ENCODE results near the gene CD2. TPM values are rescaled to one million over a fixed set of nuclear protein-coding genes. Genes with fewer than 3 reads are reported as not detected.

CD2 gene
- total and polyA plus RNA-seq, 7 experiments from 2014 or later: 105 to 307 (median 186) TPM

DNA sequence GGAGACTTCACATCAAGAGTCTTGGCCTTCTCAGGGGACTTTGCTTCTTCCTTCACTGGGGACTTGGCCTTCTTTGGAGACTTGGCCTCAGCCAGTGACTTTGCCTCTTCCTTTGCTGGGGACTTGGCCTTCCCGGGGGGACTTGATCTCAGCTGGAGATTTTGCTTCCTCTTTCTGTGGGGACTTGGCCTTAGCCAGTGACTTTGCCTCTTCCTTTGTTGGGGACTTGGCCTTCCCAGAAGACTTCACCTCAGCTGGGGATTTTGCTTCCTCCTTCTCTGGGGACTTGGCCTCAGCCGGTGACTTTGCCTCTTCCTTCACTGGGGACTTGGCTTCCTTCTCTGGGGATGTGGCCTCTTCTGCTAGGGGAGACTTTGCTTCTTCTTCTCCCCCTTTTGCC, 13.5 kb upstream of the CD2 start:
- no peak for DNase-seq
- Histone ChIP-seq H3K4me3 (ENCODE audit: low read length) (no peak overlapping the region), H3K27me3 (ENCODE audit: control insufficient read depth in 2 of 2, insufficient read depth in 2 of 2, low read length in 2 of 2) (no peaks in the 10 kb centered on the region), H3K36me3 (ENCODE audit: control insufficient read depth in 2 of 3, insufficient read depth in 3 of 3, low read length in 3 of 3) (no peaks in the 10 kb centered on the region), H3K9me3 (ENCODE audit: control insufficient read depth in 2 of 3, low read length in 3 of 3) (peaks cover 0 to 37% (median 17%) of the 10 kb centered on the region in 3 experiments), H3K27ac (ENCODE audit: low read depth, low read length) (no peak overlapping the region), H3K4me1 (ENCODE audit: control insufficient read depth in 2 of 2, insufficient read depth in 2 of 2, low read length in 2 of 2) (peaks cover 26 to 44% of the 10 kb centered on the region in 2 donors)
- no peaks in the 10 kb centered on the region for H3K27me3 Mint-ChIP-seq
- H3K36me3 Mint-ChIP-seq: peaks cover 11 to 46% (median 22%) of the 10 kb centered on the region in 5 donors
- peak overlapping the region; percentile 48 to 100 (median 97) for H3K27ac Mint-ChIP-seq
- intact Hi-C loops (cut with micrococcal nuclease): no loop called here
- ATAC-seq: no peak
- CTCF ChIA-PET: interaction anchor here (1.2 to 4.8 kb wide), 4 partner anchors 10 to 75 kb away, joined by 3 to 117 read pairs (median 32); no protein-coding TSS in a partner anchor
- peaks cover 6 to 40% (median 30%) of the 10 kb centered on the region in 11 donors for H3K9me3 Mint-ChIP-seq
- POLR2A ChIA-PET: interaction anchor here (1.4 to 7.2 kb wide), 4 partner anchors 11 to 76 kb away, joined by 4 to 163 read pairs (median 40); partner anchors contain the start of gene CD2
- H3K4me3 Mint-ChIP-seq: peak overlapping the region in 6 of 10 donors; percentile 15 to 87 (median 34)
- H3K4me1 Mint-ChIP-seq: peaks cover 39 to 52% (median 46%) of the 10 kb centered on the region in 7 donors

DNA sequence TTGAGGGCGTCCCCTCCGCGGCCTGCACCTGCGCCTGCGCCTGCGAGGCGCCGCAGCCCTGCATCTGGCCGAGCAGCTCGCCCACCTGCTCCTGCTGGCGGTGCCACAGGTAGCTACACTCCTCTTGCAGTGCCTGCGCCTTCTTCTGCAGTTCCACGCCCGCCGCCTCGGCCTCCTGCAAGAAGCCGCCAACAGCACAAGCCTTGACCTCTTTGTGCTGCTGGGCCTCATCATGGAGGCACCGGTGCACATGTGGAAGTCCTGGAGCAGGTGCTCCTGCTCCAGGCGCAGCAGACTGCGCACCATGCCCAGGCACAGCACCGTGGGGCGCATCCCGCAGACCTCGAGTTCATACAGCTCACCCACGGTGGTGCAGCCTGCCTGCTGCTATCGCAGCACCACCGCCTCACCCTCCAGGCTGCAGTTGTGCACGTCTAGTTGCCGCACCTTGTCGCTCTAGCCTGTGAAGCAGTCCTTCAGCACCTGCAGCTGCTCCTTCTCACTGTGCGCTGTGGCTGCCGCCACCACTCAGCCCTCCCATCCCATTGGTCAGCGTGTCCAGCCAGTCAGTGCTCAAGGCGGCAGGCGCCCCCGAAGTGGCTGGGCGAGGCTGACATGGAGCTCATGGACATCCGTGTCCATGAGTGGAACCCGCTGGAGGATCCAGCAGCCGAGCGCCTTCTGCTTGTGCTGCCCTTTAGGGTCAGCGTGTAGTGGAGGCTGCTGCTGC, 12.2 kb upstream of the CD2 start:
- Mint-ChIP-seq H3K27me3 (no peaks in the 10 kb centered on the region), H3K27ac (peak overlapping the region in 2 of 9 donors; percentile 36 to 44), H3K36me3 (peaks cover 15 to 56% (median 30%) of the 10 kb centered on the region in 5 donors), H3K4me3 (peak overlapping the region in 1 of 10 donors; percentile 29), H3K4me1 (peaks cover 36 to 46% (median 43%) of the 10 kb centered on the region in 7 donors), H3K9me3 (peaks cover 14 to 52% (median 40%) of the 10 kb centered on the region in 11 donors)
- no peak overlapping the region for H3K27ac ChIP-seq (ENCODE audit: low read depth, low read length)
- H3K4me1 ChIP-seq (ENCODE audit: control insufficient read depth in 2 of 2, insufficient read depth in 2 of 2, low read length in 2 of 2): peaks cover 26 to 42% of the 10 kb centered on the region in 2 donors
- peaks cover 0 to 49% (median 17%) of the 10 kb centered on the region in 3 experiments for H3K9me3 ChIP-seq (ENCODE audit: control insufficient read depth in 2 of 3, low read length in 3 of 3)
- ATAC-seq (no peak), DNase-seq (no peak)
- ChIA-PET POLR2A (interaction anchor here (0.5 to 7.2 kb wide), 6 partner anchors 10 to 74 kb away, joined by 3 to 163 read pairs (median 4); partner anchors contain the start of gene CD2), CTCF (interaction anchor here (1.2 to 2.0 kb wide), 2 partner anchors 9 to 23 kb away, joined by 3 to 5 read pairs; no protein-coding TSS in a partner anchor)
- H3K4me3 ChIP-seq (ENCODE audit: low read length): no peak overlapping the region
- intact Hi-C loops (cut with micrococcal nuclease): no loop called here
- H3K36me3 ChIP-seq (ENCODE audit: control insufficient read depth in 2 of 3, insufficient read depth in 3 of 3, low read length in 3 of 3): no peaks in the 10 kb centered on the region
- no peaks in the 10 kb centered on the region for H3K27me3 ChIP-seq (ENCODE audit: control insufficient read depth in 2 of 2, insufficient read depth in 2 of 2, low read length in 2 of 2)

DNA sequence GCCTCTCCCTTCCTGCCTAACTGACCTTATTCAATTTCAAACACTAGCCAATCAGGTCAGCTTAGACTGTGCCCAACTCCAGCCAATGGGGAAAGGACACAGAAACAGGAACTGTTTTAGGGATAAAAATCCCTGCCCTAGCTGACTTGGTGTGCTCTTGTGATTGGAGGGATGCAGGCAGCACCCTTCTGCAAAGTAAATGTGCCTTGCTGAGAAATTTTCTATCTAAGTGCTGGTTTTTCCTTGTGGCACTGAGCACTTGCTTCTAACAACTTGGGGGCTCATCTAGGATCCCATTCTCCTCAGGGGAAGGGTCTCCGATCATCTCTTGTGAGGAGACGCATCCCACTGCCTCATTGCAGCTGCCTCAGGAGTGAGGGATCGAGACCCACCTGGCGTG, 10.7 kb upstream of the CD2 start:
- ATAC-seq (no peak), DNase-seq (no peak)
- Mint-ChIP-seq H3K4me1 (peaks cover 21 to 31% (median 27%) of the 10 kb centered on the region in 7 donors), H3K36me3 (peaks cover 23 to 70% (median 37%) of the 10 kb centered on the region in 5 donors), H3K4me3 (peak overlapping the region in 1 of 10 donors; percentile 2), H3K9me3 (peaks cover 14 to 68% (median 53%) of the 10 kb centered on the region in 11 donors), H3K27ac (peak overlapping the region in 4 of 9 donors; percentile 17 to 81 (median 34)), H3K27me3 (no peaks in the 10 kb centered on the region)
- Histone ChIP-seq H3K36me3 (ENCODE audit: control insufficient read depth in 2 of 3, insufficient read depth in 3 of 3, low read length in 3 of 3) (no peaks in the 10 kb centered on the region), H3K4me3 (ENCODE audit: low read length) (no peak overlapping the region), H3K27me3 (ENCODE audit: control insufficient read depth in 2 of 2, insufficient read depth in 2 of 2, low read length in 2 of 2) (no peaks in the 10 kb centered on the region), H3K27ac (ENCODE audit: low read depth, low read length) (no peak overlapping the region), H3K9me3 (ENCODE audit: control insufficient read depth in 2 of 3, low read length in 3 of 3) (peaks cover 4 to 65% (median 26%) of the 10 kb centered on the region in 3 experiments), H3K4me1 (ENCODE audit: control insufficient read depth in 2 of 2, insufficient read depth in 2 of 2, low read length in 2 of 2) (peaks cover 14 to 26% of the 10 kb centered on the region in 2 donors)
- ChIA-PET CTCF (interaction anchor here (2.0 kb wide), 1 partner anchor 22 kb away, joined by 5 read pairs; no protein-coding TSS in a partner anchor), POLR2A (interaction anchor here (0.6 to 3.5 kb wide), 2 partner anchors 20 to 22 kb away, joined by 4 to 14 read pairs; no protein-coding TSS in a partner anchor)
- intact Hi-C loops (cut with micrococcal nuclease): no loop called here

DNA sequence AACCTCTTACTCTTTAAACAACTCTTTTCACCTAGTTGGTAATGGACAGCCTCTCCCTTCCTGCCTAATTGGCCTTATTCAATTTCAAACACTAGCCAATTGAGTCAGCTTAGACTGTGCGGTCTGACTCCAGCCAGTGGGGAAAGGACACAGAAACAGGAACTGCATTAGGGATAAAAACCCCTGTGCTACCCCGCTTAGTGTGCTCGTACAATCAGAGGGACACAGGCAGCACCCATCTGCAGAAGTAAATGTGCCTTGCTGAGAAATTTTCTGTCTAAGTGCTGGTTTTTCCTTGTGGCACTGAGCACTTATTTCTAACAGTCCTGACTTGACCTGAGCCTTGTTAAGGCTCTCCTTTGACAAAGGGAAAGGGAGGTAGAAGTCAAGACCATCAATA, 6.0 kb upstream of the CD2 start:
- peaks cover 8 to 64% (median 28%) of the 10 kb centered on the region in 3 experiments for H3K9me3 ChIP-seq (ENCODE audit: control insufficient read depth in 2 of 3, low read length in 3 of 3)
- ChIA-PET POLR2A (interaction anchor here (1.0 to 11.7 kb wide), 8 partner anchors 9 to 239 kb away, joined by 4 to 367 read pairs (median 6); no protein-coding TSS in a partner anchor), CTCF (interaction anchor here (2.0 kb wide), 1 partner anchor 10 kb away, joined by 19 read pairs; no protein-coding TSS in a partner anchor)
- intact Hi-C loops (cut with micrococcal nuclease): no loop called here
- H3K27ac ChIP-seq (ENCODE audit: low read depth, low read length): no peak overlapping the region
- Mint-ChIP-seq H3K9me3 (peaks cover 14 to 72% (median 53%) of the 10 kb centered on the region in 11 donors), H3K27me3 (no peaks in the 10 kb centered on the region), H3K27ac (peak overlapping the region in 6 of 9 donors; percentile 31 to 73 (median 52)), H3K4me3 (no peak overlapping the region), H3K4me1 (peaks cover 14 to 33% (median 27%) of the 10 kb centered on the region in 7 donors), H3K36me3 (peaks cover 32 to 71% (median 37%) of the 10 kb centered on the region in 5 donors)
- no peak overlapping the region for H3K4me3 ChIP-seq (ENCODE audit: low read length)
- H3K36me3 ChIP-seq (ENCODE audit: control insufficient read depth in 2 of 3, insufficient read depth in 3 of 3, low read length in 3 of 3): no peaks in the 10 kb centered on the region
- no peak for ATAC-seq
- H3K4me1 ChIP-seq (ENCODE audit: control insufficient read depth in 2 of 2, insufficient read depth in 2 of 2, low read length in 2 of 2): peaks cover 19% of the 10 kb centered on the region in 2 donors
- H3K27me3 ChIP-seq (ENCODE audit: control insufficient read depth in 2 of 2, insufficient read depth in 2 of 2, low read length in 2 of 2): no peaks in the 10 kb centered on the region
- DNase-seq: no peak

DNA sequence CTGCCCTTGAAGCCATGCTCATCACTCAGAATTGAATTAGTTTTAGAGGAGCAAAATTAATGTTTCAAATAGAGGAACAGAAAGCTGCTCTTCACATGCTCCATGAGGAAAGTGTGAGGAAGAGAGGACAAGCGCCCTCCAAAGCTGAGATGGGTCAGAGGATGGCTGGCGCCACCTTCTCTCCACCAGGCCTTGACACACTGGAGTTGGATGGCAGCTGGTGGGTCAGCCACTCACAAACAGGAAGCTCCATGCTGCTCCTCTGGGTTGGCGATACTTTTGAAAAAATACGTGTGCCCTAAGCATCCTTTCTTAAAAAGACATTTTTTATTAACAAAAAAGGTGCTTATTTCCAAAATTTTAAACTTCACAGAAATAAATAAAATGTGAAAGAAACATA, 3.1 kb upstream of the CD2 start:
- H3K4me1 ChIP-seq (ENCODE audit: control insufficient read depth in 2 of 2, insufficient read depth in 2 of 2, low read length in 2 of 2): peaks cover 27% of the 10 kb centered on the region in 2 donors
- CTCF ChIA-PET: interaction anchor here (0.6 to 4.4 kb wide), 7 partner anchors 10 to 300 kb away, joined by 3 to 40 read pairs (median 3); no protein-coding TSS in a partner anchor
- peak overlapping the region; percentile 59 to 80 (median 74) for H3K4me3 Mint-ChIP-seq
- peak overlapping the region; percentile 89 to 97 (median 93) for H3K27ac Mint-ChIP-seq
- POLR2A ChIA-PET: interaction anchor here (0.7 to 11.7 kb wide), 8 partner anchors 8 to 235 kb away, joined by 3 to 367 read pairs (median 4); no protein-coding TSS in a partner anchor
- peaks cover 7 to 43% (median 29%) of the 10 kb centered on the region in 11 donors for H3K9me3 Mint-ChIP-seq
- no peaks in the 10 kb centered on the region for H3K36me3 ChIP-seq (ENCODE audit: control insufficient read depth in 2 of 3, insufficient read depth in 3 of 3, low read length in 3 of 3)
- intact Hi-C loops (cut with micrococcal nuclease): loop anchor here in 1 of 2 donors (5.0 kb wide), 2 partner anchors 236 to 856 kb away; partner anchors contain the start of gene TENT5C
- no peak overlapping the region for H3K4me3 ChIP-seq (ENCODE audit: low read length)
- H3K9me3 ChIP-seq (ENCODE audit: control insufficient read depth in 2 of 3, low read length in 3 of 3): peaks cover 8 to 35% (median 15%) of the 10 kb centered on the region in 3 experiments
- peaks cover 20 to 44% (median 37%) of the 10 kb centered on the region in 7 donors for H3K4me1 Mint-ChIP-seq
- H3K27ac ChIP-seq (ENCODE audit: low read depth, low read length): peak overlapping the region; percentile 52
- DNase-seq (no peak), ATAC-seq (no peak)
- H3K27me3 ChIP-seq (ENCODE audit: control insufficient read depth in 2 of 2, insufficient read depth in 2 of 2, low read length in 2 of 2): no peaks in the 10 kb centered on the region
- H3K27me3 Mint-ChIP-seq: no peaks in the 10 kb centered on the region
- H3K36me3 Mint-ChIP-seq: peaks cover 19 to 63% (median 31%) of the 10 kb centered on the region in 5 donors

DNA sequence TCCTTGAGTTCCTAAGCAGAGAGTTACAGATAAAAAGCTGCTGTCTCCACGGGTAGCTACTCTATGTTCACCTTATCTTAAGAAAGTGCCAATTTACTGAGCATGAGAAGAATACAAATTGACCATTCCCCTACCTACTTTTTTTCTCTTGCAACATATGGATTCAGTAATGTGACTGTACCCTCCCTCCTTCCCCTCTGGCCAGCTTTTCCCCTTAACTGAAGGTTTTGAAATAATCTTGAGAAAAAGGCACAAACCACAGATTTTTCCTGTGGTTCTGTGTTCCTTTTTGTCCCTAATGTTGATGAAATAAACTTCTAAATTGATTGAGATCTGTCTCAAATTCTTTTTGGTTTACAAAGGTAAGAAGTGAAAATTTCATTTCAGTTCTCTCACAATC, 2.6 kb upstream of the CD2 start:
- POLR2A ChIA-PET: interaction anchor here (0.7 to 11.7 kb wide), 8 partner anchors 8 to 235 kb away, joined by 3 to 367 read pairs (median 4); no protein-coding TSS in a partner anchor
- intact Hi-C loops (cut with micrococcal nuclease): loop anchor here in 1 of 2 donors (5.0 kb wide), 2 partner anchors 236 to 856 kb away; partner anchors contain the start of gene TENT5C
- H3K36me3 Mint-ChIP-seq: peaks cover 17 to 61% (median 32%) of the 10 kb centered on the region in 5 donors
- H3K4me3 Mint-ChIP-seq: peak overlapping the region; percentile 59 to 80 (median 74)
- H3K9me3 ChIP-seq (ENCODE audit: control insufficient read depth in 2 of 3, low read length in 3 of 3): peaks cover 8 to 30% (median 15%) of the 10 kb centered on the region in 3 experiments
- H3K9me3 Mint-ChIP-seq: peaks cover 2 to 38% (median 25%) of the 10 kb centered on the region in 11 donors
- H3K36me3 ChIP-seq (ENCODE audit: control insufficient read depth in 2 of 3, insufficient read depth in 3 of 3, low read length in 3 of 3): no peaks in the 10 kb centered on the region
- peak overlapping the region; percentile 89 to 97 (median 93) for H3K27ac Mint-ChIP-seq
- H3K4me1 Mint-ChIP-seq: peaks cover 20 to 44% (median 37%) of the 10 kb centered on the region in 7 donors
- DNase-seq (no peak), ATAC-seq (no peak)
- H3K27me3 ChIP-seq (ENCODE audit: control insufficient read depth in 2 of 2, insufficient read depth in 2 of 2, low read length in 2 of 2): no peaks in the 10 kb centered on the region
- CTCF ChIA-PET: interaction anchor here (0.6 to 4.4 kb wide), 7 partner anchors 10 to 300 kb away, joined by 3 to 40 read pairs (median 3); no protein-coding TSS in a partner anchor
- H3K27ac ChIP-seq (ENCODE audit: low read depth, low read length): peak overlapping the region; percentile 52
- peaks cover 27% of the 10 kb centered on the region in 2 donors for H3K4me1 ChIP-seq (ENCODE audit: control insufficient read depth in 2 of 2, insufficient read depth in 2 of 2, low read length in 2 of 2)
- H3K4me3 ChIP-seq (ENCODE audit: low read length): no peak overlapping the region
- no peaks in the 10 kb centered on the region for H3K27me3 Mint-ChIP-seq

All from naive thymus-derived CD4-positive, alpha-beta T cell (primary cell).